Activated naive CD8-positive, alpha-beta T cell treated with anti-CD3 and anti-CD28 coated beads for 36 hours (primary cell): ENCODE data around the gene PLEKHH2. TPM values are rescaled to one million over a fixed set of nuclear protein-coding genes. Genes with fewer than 3 reads are reported as not detected.
"Not testable (repeated sequence)": the region's sequence is repeated elsewhere in the genome, so short reads cannot be mapped to it uniquely, and the experiment has no call there.

Source experiments
- DNase-seq: peaks from one replicate; pipeline ENCODE4 v3.0.0; 2021
- H3K27ac Mint-ChIP-seq: one replicate; pipeline ENCODE4 v1.8.0; 2022; ENCODE audit warnings: mild to moderate bottlenecking, moderate library complexity, mixed read lengths
- H3K27me3 Mint-ChIP-seq: one replicate; pipeline ENCODE4 v1.8.0; 2022; ENCODE audit warnings: mild to moderate bottlenecking, mixed read lengths
- H3K36me3 Mint-ChIP-seq: one replicate; pipeline ENCODE4 v1.8.0; 2021; ENCODE audit warnings: mild to moderate bottlenecking, mixed read lengths
- H3K4me1 Mint-ChIP-seq: one replicate; pipeline ENCODE4 v1.8.0; 2021; ENCODE audit warnings: mixed read lengths
- H3K4me3 Mint-ChIP-seq: one replicate; pipeline ENCODE4 v1.8.0; 2022; ENCODE audit warnings: mild to moderate bottlenecking, moderate library complexity, mixed read lengths
- H3K9me3 Mint-ChIP-seq: one replicate; pipeline ENCODE4 v1.8.0; 2022; ENCODE audit warnings: mixed read lengths
- total RNA-seq, 2 experiments: library from RNA; stranded (reverse); gene quantifications; one replicate each; pipeline ENCODE4 v1.2.3, GENCODE V29; 2021

The PLEKHH2 gene
- total RNA-seq, 2 experiments from 2014 or later, result 0.64 to 0.89 TPM

- H3K9me3 Mint-ChIP-seq, H3K36me3 Mint-ChIP-seq, DNase-seq, H3K4me3 Mint-ChIP-seq, H3K4me1 Mint-ChIP-seq, H3K27ac Mint-ChIP-seq: not testable (repeated sequence)
- H3K27me3 Mint-ChIP-seq, result peaks cover 15% of the 10 kb centered on the region
These were observed 40.7 kb downstream of the PLEKHH2 start for GRCh38 chr2:43677783-43678182.

GRCh38 chr2:43685357-43685756, 48.3 kb downstream of the PLEKHH2 start:
- no peaks in the 10 kb centered on the region for H3K9me3 Mint-ChIP-seq
- H3K4me1 Mint-ChIP-seq, result peaks cover 5% of the 10 kb centered on the region
- no peaks in the 10 kb centered on the region for H3K36me3 Mint-ChIP-seq
- no peaks in the 10 kb centered on the region for H3K27me3 Mint-ChIP-seq
- DNase-seq, result no peak
- no peak overlapping the region for H3K4me3 Mint-ChIP-seq
- H3K27ac Mint-ChIP-seq, result no peak overlapping the region

- Mint-ChIP-seq H3K4me1 (peaks cover 5% of the 10 kb centered on the region), H3K9me3 (no peaks in the 10 kb centered on the region), H3K36me3 (peaks cover 3% of the 10 kb centered on the region), H3K27me3 (peaks cover 6% of the 10 kb centered on the region), H3K27ac (no peak overlapping the region), H3K4me3 (no peak overlapping the region)
- no peak for DNase-seq
These were observed 52.9 kb downstream of the PLEKHH2 start for GRCh38 chr2:43689999-43690398.

GRCh38 chr2:43692428-43692994, 55.5 kb downstream of the PLEKHH2 start:
- DNase-seq, result no peak
- no peak overlapping the region for H3K4me3 Mint-ChIP-seq
- H3K27ac Mint-ChIP-seq, result no peak overlapping the region
- no peaks in the 10 kb centered on the region for H3K4me1 Mint-ChIP-seq
- peaks cover 6% of the 10 kb centered on the region for H3K27me3 Mint-ChIP-seq
- H3K9me3 Mint-ChIP-seq, result no peaks in the 10 kb centered on the region
- peaks cover 3% of the 10 kb centered on the region for H3K36me3 Mint-ChIP-seq

DNA sequence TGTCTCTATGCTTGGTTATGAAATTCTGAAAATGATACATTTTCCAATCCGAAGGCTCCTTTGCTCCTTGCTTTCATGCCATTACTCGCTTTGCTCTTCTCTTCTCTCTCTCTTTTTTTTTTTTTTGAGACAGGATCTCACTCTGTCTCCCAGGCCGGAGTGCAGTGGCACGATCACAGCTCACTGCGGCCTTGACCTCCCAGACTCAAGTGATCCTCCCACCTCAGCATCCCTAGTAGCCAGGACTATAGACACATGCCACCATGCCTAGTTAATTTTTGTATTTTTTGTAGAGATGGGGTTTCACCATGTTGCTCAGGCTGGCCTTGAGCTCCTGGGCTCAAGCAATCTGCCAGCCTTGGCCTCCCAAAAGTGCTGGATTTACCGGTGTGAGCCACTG, 61.1 kb downstream of the PLEKHH2 start:
- not testable (repeated sequence) for H3K9me3 Mint-ChIP-seq, H3K27me3 Mint-ChIP-seq, DNase-seq, H3K36me3 Mint-ChIP-seq, H3K27ac Mint-ChIP-seq, H3K4me3 Mint-ChIP-seq, H3K4me1 Mint-ChIP-seq

- DNase-seq, result no peak
- no peak overlapping the region for H3K4me3 Mint-ChIP-seq
- H3K9me3 Mint-ChIP-seq, result no peaks in the 10 kb centered on the region
- no peak overlapping the region for H3K27ac Mint-ChIP-seq
- H3K4me1 Mint-ChIP-seq, result no peaks in the 10 kb centered on the region
- peaks cover 4% of the 10 kb centered on the region for H3K27me3 Mint-ChIP-seq
- H3K36me3 Mint-ChIP-seq, result no peaks in the 10 kb centered on the region
These were observed 62.7 kb downstream of the PLEKHH2 start for GRCh38 chr2:43699761-43700160.

DNA sequence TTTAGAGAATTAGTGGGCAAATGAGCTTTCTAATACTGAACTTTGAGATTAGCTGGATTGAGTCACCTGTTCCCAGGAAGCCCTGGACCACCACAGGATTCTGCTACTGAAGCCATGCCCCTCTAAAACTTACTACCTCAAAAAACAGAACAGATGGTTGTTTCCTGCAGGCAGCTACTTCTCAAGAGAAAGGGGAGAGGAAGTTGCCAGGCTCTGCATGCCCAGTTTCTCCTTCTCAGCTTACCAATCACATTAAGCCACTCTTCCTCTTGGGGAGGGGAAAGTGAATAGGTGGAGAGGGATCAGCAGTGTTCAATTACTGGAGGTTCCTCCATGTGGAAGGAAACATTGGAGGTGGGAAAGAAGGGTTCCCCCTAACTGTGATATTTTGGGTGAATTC, 64.1 kb downstream of the PLEKHH2 start:
- H3K27ac Mint-ChIP-seq, result no peak overlapping the region
- no peak for DNase-seq
- no peaks in the 10 kb centered on the region for H3K9me3 Mint-ChIP-seq
- peaks cover 4% of the 10 kb centered on the region for H3K27me3 Mint-ChIP-seq
- no peaks in the 10 kb centered on the region for H3K4me1 Mint-ChIP-seq
- H3K4me3 Mint-ChIP-seq, result no peak overlapping the region
- H3K36me3 Mint-ChIP-seq, result no peaks in the 10 kb centered on the region

DNA sequence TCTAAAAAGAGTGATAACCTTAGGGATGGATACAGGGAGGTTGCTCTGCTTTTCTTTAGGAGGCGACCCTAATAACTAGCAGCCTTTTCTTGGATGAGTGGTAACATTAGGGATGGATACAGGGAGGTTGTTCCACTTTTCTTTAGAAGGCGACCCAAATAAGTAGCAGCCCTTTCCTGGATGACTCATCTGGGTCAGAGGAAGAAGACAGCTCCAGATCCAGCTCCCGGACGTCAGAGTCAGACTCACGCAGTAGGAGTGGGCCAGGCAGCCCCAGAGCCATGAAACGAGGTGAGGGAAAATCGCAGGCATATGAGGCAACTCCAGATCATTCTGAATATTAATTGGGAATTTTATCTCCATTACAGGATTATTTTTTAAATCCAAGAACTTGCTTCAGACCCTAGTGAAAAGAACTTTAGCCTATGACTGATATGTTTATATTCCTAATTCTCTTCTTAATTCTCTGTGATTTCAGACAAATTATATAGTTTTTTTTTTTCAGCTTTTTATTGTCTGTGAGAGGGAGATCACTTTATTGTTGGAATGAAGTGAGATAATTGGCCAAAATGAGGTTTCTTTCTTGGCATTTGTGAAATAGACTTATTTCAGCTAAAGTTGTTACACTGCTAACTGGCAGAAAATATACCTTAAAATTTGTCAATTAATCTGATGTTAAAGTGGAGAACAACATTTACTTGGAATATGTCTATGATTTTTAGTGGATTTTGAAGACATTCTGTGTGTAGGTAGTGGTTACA, 70.4 kb downstream of the PLEKHH2 start:
- peaks cover under 1% of the 10 kb centered on the region for H3K36me3 Mint-ChIP-seq
- H3K4me3 Mint-ChIP-seq, result no peak overlapping the region
- no peak for DNase-seq
- no peaks in the 10 kb centered on the region for H3K9me3 Mint-ChIP-seq
- no peaks in the 10 kb centered on the region for H3K4me1 Mint-ChIP-seq
- H3K27me3 Mint-ChIP-seq, result peaks cover 4% of the 10 kb centered on the region
- no peak overlapping the region for H3K27ac Mint-ChIP-seq

GRCh38 chr2:43708178-43708577, 71.1 kb downstream of the PLEKHH2 start:
- Mint-ChIP-seq H3K27me3 (peaks cover 4% of the 10 kb centered on the region), H3K4me3 (no peak overlapping the region), H3K36me3 (peaks cover 2% of the 10 kb centered on the region), H3K4me1 (no peaks in the 10 kb centered on the region), H3K27ac (no peak overlapping the region), H3K9me3 (no peaks in the 10 kb centered on the region)
- no peak for DNase-seq

- no peaks in the 10 kb centered on the region for H3K9me3 Mint-ChIP-seq
- no peak overlapping the region for H3K4me3 Mint-ChIP-seq
- no peaks in the 10 kb centered on the region for H3K4me1 Mint-ChIP-seq
- H3K27ac Mint-ChIP-seq, result no peak overlapping the region
- peaks cover 3% of the 10 kb centered on the region for H3K27me3 Mint-ChIP-seq
- H3K36me3 Mint-ChIP-seq, result peaks cover 2% of the 10 kb centered on the region
- no peak for DNase-seq
These were observed 71.8 kb downstream of the PLEKHH2 start for GRCh38 chr2:43708891-43709290.

DNA sequence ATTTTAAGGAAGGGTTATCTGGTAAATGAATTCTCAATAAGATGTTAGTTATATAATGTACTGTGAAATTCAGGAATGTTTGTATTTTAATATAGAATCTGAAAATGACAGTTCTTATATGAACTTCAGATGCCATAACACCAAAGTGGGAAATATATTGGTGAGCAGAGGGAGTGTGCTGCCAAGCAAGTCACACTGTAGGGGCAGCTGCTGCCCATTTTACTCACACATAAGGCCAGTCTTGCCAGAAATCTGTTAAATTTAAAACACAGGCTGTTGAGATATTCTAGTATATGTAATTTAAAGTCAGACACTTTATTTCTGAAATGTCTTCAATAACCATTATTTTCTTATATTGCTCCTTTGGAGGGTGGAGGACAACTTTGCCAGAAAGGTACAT, 73.8 kb downstream of the PLEKHH2 start:
- H3K27ac Mint-ChIP-seq, result no peak overlapping the region
- H3K27me3 Mint-ChIP-seq, result no peaks in the 10 kb centered on the region
- no peaks in the 10 kb centered on the region for H3K4me1 Mint-ChIP-seq
- DNase-seq, result no peak
- H3K9me3 Mint-ChIP-seq, result no peaks in the 10 kb centered on the region
- H3K4me3 Mint-ChIP-seq, result no peak overlapping the region
- H3K36me3 Mint-ChIP-seq, result peaks cover 2% of the 10 kb centered on the region

- Mint-ChIP-seq H3K27me3 (no peaks in the 10 kb centered on the region), H3K4me1 (no peaks in the 10 kb centered on the region), H3K36me3 (peaks cover 2% of the 10 kb centered on the region), H3K4me3 (no peak overlapping the region), H3K27ac (no peak overlapping the region), H3K9me3 (no peaks in the 10 kb centered on the region)
- no peak for DNase-seq
These were observed 77.1 kb downstream of the PLEKHH2 start for GRCh38 chr2:43714164-43714563.

DNA sequence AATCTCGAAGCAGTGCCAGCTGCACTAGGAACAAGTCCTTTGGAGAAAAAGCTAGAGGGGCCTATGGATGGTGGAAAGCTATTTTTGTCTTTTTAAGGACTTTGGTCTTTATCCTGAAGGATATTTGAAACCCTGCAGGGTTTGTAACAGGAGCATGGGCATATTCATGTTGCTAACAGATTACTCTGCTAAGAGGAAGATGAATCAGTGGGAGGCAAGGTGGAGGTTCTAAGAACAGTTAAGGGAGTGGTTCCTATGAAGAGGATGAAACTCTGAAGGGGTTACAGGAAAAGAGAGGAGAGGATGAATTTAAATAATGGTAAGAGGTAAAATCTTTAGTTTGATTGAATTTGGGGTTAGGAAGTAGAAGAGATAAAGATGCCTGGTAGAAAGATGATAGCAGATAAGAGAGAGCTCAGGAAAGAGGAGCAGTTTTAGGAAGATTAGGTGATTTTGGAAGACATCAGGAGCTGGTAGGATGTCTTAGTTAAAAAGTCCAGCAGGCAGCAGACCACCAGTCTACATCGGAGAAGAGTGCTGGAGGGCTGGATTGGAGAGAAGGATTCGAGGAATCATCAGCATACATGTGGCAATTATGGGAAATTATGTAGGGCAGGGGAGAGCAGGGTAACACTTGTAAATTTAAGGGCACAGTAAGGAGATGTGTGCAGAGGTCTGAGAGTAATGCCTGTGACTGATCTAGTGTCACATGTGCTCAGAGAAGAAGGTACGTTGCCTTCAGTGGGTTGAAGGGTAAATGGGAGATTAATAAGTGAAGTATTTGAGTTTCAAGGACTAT, 78.4 kb downstream of the PLEKHH2 start:
- Mint-ChIP-seq H3K9me3 (no peaks in the 10 kb centered on the region), H3K4me3 (no peak overlapping the region), H3K4me1 (no peaks in the 10 kb centered on the region), H3K36me3 (peaks cover 2% of the 10 kb centered on the region), H3K27ac (no peak overlapping the region), H3K27me3 (no peaks in the 10 kb centered on the region)
- no peak for DNase-seq

DNA sequence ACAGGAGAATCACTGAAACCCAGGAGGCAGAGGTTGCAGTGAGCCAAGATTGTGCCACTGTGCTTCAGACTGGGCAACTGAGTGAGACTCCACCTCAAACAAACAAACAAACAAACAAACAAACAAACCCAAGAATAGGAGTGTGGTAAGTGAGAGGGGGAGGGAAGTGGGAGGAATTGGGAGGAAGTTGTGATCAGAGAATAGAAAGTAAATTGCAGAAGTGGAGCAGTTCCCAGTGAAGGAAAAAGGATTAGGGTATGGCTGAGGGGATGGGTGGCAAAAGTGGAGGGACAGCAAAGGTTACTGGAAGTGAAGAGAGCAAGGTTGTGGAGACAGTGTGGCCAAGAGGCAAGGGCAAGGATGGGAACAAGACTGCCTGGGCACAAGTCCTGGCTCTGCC, 80.3 kb downstream of the PLEKHH2 start:
- Mint-ChIP-seq H3K27me3 (no peaks in the 10 kb centered on the region), H3K9me3 (no peaks in the 10 kb centered on the region)

GRCh38 chr2:43718530-43719124, 81.6 kb downstream of the PLEKHH2 start:
- Mint-ChIP-seq H3K27ac (no peak overlapping the region), H3K27me3 (no peaks in the 10 kb centered on the region), H3K9me3 (no peaks in the 10 kb centered on the region), H3K36me3 (no peaks in the 10 kb centered on the region), H3K4me1 (no peaks in the 10 kb centered on the region), H3K4me3 (no peak overlapping the region)
- DNase-seq, result no peak

More for the DNA sequence above, 80.3 kb downstream of the PLEKHH2 start:
- Mint-ChIP-seq H3K36me3 (peaks cover 2% of the 10 kb centered on the region), H3K4me3 (no peak overlapping the region), H3K4me1 (no peaks in the 10 kb centered on the region), H3K27ac (no peak overlapping the region)
- no peak for DNase-seq
